Measurements from ENCODE around the gene ZC3H13.

GRCh38 chr13:46012404-46012803 is 40.1 kb downstream of the ZC3H13 start:
- no peak for TF ChIP-seq CTCF (conservative IDR thresholded peaks at IDR 0.05)
- no peak for TF ChIP-seq EZH2 (IDR thresholded peaks at IDR 0.05; ENCODE audit: low read depth)
